Glomerular visceral epithelial cell (primary cell): ENCODE data around the gene MICALL2.
"Not testable (repeated sequence)": the region's sequence is repeated elsewhere in the genome, so short reads cannot be mapped to it uniquely, and the experiment has no call there.

Source experiments
- DNase-seq: peaks from one replicate; pipeline ENCODE4 v3.0.0-alpha.2; 2016; ENCODE audit errors: extremely low spot score

The MICALL2 gene

DNA sequence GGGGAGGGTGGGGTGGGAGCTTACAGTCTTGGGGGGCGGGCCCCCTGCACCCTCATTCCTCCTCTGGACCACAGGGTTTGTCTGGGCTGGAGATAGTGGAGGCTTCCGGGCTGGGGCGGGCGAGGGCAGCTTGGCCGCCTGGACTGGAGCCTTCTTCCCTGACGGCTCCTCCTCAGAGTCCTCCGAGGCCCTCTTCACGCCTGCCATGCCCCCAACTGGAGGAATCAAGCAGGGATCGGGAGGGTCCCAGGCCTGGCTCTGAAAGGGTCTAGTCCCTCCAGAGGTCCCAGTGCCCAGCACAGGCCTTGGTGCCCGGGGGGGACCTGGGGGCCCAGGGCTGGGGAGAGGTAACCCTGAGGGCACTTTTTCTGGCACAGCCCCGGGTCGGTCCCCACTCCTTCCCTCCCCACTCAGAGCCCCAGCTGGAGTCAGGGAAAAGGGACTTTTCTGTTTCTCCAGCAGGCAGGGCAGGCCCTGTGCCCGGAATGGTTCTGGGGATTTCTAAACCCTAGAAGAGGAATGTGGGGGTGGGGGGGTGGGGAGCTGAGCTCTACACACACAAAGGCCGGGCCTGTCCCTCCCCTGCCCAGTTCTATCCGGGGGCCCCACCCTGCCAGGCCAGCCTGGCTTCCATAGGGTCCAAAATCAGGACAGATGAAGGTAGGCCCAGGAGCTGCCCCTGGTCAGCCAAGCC, 11.6 kb downstream of the MICALL2 start:
- no peak for DNase-seq

DNA sequence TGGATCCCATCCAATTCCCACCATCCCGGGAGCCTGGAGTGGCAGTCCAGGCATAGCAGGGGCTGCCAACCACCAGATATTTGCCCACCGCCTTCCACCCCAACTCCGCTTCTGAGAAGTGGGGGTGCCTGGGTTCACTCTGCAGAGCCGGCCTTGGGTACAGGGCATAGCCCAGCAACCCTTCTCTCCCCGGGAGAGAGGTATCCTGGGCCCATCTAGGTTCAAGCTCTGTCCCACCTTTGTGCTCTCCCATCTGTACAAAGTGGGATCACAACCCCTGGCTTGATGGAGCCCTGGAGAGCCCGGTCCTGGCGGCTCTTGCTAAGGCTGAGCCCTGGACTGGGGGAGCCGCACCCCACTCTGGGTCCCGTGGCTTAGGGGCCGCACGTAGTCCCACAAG, 12.2 kb downstream of the MICALL2 start:
- DNase-seq: no peak

DNA sequence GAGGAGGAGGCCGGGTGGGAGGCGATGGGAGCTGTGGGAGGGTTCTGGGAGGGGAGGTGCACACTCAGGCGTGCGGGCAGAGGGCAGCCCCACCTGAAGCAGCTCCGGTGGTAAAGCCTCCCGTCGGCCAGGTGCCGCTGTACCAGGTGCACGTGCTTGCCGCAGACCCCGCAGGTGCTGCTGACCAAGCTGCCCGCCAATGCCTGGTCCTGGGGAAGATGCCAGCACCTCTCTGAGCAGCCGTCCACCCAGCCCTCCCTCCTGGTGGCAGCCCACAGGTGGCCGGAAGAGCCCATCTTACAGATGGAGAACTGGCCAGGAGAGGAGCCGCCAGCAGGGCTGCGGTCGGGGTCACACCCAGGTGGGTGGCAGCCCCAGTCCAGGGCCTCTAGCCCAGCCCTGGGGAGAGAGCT, 12.6 kb downstream of the MICALL2 start:
- no peak for DNase-seq

DNA sequence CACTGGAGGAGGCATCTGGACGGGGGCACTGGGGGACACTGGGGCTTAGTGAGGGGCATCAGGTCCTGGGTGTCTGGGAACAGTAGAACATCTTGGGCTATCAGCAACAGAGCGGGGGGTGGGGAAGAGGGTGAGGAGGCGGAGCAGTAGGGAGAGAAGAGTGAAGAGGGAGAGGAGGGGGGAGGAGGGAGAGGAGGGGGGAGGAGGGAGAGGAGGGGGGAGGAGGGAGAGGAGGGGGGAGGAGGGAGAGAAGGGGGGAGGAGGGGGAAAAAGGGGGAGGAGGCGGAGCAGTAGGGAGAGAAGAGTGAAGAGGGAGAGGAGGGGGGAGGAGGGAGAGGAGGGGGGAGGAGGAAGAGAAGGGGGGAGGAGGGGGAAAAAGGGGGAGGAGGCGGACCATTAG, 13.2 kb downstream of the MICALL2 start:
- DNase-seq: not testable (repeated sequence)

DNA sequence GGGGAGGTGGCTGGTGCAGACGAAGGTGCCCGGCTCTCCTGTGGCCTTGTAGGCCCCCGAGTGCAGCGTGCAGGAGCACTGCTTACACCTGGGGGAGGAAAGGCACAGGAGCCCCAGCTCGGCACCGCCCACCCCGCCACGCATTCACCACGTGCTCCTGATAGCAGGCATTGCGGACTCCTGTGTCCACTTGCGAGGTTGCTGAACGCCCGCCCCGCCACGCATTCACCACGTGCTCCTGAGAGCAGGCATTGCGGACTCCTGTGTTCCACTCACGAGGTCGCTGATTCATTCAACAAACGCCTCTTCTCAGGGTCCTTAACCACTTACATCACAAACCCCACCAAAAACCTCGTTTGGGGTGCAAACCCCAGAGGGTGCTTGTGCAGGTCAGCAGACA, 13.9 kb downstream of the MICALL2 start:
- no peak for DNase-seq

DNA sequence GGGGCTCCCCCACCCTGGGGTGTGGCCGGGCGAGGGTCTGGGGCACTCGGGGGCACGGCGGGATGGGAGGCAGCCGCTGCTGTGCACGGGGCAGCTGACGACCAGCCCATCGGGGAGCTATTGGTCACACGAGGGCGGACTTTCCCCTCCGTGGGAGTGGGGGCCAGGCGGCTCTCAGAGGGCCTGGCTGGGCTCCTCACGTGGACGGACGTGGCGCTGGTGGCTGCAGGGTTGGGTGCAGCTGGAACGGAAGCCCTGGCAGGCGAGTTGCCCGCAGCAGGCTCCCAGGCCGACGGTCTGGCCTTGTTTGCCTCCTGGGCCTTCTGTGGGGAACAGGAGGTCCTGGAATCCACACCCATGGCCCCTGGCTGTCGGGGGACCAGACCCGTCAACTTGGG, 14.3 kb downstream of the MICALL2 start:
- no peak for DNase-seq

DNA sequence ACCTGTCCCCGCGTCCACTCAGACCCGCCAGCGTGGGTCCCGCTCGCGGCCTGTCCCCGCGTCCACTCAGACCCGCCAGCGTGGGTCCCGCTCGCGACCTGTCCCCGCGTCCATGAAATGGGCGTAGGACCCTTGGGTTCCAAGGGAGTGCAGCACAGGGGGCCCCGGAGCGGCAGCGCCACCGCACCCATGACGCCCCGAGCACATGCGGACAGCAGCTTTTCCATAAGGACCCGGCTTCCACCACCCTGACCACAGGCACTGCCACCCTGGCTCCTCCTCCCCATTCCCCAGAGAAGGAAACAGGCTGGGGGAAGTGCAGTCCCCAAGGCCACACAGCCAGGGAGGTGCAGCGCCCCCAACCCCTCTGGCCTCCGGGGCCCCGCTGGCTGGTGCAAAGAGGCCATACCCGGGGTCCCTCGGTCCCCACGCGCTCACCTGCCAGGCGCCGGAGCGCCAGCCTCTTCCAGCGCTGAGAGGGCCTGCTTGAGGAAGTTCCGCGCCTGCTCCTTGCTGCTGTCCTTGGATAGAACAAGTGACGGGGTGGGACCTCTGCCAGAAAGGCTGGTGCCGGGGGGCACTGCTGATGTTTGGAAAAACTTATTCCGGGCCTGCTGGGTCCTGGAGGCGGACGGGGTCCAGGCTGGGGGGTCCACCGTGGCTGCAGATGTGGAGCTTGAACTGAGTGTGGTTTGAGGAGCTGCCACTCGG, 14.9 kb downstream of the MICALL2 start:
- DNase-seq: no peak

DNA sequence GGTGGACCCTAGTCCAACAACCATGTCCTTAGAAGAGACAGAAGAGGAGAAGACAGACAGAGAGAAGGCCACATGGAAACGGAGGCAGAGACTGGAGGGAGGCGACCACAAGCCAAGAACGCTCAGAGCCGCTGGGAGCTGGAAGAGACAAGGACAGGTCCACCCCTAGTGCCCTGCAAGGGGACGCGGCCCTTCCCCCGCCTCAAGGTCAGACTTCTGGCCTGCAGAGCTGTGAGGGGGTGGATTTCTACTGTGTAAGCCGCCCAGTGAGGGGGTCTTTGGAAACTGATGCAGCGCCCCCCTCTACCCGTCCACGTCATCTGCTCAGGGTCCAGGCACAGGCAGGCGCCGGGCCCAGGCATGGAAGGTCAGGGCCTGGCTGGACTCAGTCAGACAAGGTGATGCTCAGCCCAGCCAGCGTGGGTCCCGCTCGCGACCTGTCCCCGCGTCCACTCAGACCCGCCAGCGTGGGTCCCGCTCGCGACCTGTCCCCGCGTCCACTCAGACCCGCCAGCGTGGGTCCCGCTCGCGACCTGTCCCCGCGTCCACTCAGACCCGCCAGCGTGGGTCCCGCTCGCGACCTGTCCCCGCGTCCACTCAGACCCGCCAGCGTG, 15.6 kb downstream of the MICALL2 start:
- DNase-seq: not testable (repeated sequence)

DNA sequence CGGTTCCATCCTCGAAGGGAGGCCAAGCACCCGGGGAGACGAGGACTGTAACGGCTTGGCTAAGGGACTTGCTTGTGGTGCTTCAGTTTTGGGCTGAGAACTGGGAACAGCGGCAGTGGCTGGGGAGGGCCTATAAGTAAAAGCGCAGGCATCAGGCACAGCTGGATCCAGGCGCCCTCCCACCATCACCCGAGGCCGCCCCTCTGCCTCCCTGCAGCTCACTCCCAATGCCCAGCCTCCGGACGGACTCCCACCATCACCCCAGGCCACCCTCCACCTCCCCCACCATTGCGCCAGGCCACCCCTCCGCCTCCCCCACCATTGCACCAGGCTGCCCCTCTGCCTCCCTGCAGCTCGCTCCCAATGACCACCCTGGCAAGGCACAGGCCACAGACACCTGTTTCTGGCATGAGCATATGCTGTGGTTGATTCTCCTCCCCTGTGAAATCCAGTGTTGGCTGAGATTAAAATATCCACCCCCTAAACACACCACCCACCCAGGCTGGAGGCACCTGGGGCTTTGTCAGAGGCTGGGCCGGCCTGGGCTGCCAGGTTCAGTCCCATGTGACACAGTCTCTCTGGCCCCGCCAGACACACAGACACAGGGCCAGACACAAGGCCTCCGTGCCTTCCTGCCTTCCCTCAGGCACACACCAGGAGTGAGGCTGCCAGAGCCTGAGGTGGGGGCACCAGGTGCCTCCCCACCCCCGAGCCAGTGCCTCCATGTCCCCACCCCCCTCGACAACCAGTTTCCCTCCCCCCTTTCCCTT, 16.7 kb downstream of the MICALL2 start:
- DNase-seq: no peak

DNA sequence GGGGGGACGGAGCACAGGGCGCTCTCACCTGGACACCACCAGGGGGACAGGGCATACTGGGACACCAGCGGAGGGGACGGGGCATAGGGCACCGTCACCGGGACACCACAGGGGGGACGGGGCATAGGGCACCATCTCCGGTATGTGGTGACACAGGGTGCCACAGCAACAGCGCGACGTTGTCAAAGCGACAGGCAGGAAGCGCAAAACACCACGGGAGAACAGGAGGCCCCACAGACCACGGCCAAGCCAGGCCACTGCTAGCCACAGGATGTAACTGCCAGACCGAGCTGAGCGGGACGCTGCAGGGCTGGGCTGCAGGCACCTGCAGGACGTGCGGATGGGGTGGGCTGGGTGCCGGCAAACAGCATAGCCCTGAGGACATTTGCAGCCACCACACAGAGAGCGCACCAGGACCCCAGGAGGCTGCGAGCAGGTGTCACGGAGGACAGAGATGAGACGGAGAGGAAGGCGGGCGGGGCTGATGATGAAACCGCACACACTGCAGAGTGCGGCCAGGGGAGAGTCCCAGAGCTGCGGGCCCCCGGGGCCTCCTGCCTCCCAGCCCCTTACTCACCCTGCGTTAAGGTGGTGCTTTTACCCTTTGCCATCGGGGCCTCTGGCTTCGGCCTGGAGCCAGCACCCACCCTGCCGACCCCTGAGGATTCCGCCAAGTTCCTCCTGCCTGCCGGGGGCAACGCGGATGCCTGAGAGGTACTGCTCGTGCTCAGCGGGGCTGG, 17.5 kb downstream of the MICALL2 start:
- DNase-seq: no peak

DNA sequence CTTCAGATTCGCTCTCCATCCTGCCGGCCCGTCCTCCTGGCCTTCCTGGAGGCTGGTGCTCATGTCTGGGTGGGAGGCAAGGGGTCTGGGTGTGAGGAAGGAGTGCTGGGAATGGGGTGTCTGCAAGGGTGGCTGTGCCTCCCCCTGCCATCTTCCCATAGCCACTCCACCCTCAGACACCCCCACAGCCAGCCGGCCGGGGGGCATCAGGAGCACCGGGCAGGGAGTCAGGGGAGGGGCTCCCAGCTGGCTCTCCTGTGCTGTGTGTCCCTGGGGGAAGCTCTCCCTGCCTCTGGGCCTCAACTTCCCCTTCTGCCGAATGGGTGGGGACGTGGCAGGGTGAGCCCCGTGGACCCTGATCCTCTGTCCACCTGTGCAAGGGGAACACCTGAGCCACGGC, 18.6 kb downstream of the MICALL2 start:
- DNase-seq: no peak

DNA sequence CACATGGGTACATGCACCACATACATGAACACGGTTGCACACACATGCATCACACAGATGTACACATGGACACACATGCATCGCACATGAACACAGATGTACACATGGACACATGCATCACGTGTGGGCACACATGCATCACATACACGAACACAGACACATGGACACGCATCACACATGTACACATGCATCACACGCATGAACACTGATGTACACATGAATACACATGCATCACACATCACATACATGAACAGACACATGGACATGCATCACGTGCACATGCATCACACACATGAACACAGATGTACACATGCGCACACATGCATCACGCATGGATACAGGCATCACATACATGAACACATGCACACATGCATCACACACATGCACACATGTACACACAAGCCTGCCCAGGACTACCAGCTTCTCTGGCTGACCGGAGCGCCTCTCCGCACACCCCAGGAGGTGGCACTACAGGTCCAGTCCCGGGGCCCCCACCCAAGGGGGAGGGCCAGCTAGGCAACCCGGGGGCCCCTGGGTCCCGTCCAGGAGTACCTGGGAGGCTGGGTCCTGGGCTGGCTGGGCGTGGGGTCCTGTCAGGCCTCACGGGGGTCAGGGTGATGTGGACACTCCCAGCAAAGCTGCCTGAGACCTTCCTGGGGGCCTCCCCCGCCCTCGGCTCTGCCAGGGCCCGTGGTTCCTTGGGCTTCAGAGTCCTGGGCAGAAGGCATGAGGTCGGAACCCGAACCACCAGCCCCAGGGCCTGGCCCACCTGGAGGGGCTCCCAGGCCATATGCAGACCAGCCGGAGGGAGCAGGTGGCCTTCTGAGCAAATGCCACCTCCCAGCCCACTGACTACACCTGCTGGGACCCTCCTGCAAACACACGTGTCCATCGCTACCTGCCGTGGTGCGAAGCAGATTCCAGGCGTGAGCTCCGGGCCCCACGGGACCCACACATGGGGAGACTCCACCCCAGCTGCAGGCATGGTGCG, 19.6 kb downstream of the MICALL2 start:
- no peak for DNase-seq

DNA sequence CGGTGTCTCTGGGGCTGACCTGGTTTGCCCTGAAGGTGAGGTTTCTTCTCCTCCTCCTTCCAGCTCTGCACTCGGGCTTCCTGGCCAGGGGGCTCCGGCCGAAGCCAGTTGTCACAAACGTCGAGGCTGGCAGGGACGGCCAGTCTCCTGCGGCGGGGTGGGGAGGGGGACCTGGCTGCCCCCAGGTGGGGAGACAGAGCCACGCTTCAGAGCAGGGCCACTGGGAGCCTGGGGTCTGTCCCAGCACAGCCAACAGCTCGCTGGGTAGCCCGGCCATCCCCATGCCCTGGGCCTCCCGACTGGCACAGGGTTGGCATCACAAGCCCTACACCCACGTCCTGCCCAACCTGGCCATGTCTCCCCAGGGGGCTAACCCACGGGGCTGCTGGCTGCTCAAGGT, 20.4 kb downstream of the MICALL2 start:
- no peak for DNase-seq

DNA sequence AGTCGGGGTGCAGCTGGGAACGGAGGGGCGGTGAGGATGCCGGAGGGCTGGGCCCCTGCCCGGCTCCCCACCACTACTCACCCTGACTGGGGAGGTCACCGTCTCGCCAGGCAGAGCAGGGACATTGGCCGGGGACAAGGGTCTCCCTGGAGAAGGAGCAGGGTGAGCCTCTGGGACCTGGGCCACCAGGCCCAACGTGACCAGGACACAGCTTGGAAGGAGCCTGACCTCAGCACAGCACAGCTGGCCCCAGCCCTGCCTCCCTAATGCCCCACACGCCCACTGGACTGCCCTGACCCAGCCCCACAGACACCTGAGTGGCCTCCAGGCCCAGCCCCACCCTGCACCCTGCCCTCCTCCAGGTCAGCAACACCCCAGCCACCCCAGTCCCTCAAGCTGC, 21.1 kb downstream of the MICALL2 start:
- DNase-seq: no peak

DNA sequence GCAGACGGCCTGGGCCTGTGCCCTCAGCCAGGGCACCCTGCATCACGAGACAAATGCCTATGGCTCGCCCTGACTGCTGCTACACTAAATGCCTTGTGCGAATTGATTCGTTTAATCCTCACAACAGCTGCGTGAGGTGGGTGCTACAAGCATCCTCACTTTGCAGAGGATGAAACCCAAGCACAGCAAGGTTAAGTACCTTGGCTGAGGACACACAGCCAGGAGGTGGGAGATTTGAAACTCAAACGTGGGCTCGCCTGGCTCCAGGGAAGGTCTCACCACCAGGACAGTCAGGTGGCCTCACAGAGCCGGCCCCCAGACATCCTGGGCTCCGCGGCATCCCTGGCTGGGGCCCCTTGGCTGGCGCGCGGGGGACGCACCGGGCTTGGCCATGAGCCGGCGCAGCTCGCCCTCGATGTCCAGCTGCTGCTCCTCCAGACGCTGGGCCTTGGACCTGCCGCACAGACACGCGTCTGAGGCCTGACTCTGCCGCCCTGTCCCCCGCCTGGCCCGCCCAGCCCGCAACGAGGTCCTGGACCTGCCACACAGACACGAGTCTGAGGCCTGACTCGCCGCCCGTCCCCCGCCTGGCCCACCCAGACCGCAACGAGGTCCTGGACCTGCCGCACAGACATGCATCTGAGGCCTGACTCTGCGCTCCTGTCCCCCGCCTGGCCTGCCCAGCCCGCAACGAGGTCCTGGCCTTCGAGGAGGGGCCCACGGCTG, 22.0 kb downstream of the MICALL2 start:
- DNase-seq: no peak

DNA sequence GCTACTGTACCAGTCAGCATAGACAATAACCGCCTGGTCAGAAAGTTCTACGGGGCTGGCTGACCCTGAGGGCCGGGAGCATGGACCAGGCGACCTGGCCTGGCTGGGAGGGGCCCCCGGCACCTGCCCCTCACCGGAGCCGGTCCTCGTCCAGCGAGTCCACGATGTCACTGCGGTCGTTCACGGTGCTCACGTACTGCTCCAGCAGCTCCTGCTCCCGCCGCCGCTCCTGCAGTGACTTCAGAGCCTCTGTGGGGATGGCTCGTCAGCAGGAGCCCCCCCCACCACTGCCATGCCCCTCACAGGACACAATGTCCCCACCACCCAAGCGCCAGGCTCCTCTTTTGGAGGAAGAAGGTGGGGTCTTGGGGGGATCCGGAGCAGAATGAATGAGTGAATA, 22.7 kb downstream of the MICALL2 start:
- no peak for DNase-seq

DNA sequence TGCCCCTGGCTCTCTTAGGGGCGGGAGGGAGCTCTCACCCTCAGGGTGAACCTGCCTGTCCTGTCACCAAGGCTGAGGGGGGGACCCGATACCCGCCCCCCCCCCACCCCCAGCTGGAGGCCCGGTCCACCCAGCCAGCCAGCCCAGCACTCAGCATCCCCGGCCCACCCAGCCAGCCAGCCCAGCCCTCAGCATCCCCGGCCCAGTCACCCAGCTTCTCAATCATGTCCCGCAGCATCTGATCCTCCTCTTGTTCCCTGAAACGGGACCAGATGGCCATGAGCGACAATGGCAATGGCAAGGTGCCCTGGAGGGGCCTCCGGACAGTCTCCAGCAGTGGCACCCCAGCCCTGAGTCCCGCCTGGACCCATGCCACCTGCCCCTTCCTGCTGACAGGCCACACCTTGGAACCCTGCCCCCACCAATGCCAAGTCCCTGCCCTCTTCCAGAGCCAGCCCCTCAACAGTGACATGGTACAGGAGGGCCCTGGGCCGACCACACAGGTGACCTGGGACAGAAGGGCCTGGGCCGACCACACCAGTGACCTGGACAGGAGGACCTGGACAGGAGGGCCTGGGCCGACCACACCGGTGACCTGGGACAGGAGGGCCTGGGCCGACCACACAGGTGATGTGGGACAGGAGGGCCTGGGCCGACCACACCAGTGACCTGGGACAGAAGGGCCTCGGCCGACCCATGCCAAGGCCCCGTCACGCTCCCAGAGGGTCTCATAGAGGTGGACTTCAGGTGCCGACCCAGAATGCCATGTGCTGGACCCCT, 24.2 kb downstream of the MICALL2 start:
- DNase-seq: no peak

DNA sequence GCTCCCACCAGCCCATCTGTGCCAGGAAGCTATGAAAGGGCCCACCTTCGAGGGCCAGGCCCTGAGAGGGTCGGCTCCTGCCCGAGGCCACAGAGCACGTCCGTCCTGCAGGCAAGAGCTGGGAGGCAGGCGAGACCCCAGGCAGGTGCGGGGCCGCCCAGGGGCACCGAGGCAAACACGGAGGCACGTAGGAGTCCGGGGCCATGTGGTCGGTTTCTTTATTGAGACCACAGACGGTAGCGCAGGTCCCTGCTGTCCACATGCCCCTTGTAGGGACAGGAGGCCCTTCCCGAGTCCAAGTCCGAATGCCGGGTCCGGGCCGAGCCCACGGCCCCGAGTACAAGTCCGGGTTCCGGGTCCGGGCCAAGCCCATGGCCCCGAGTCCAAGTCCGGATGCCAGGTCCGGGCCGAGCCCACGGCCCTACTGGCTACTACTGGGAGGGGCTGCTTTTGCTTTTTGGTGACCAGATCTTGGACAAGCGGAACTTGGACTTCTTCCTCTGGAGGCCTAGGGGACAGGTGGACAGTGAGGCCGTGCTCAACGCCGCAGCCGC, 25.0 kb downstream of the MICALL2 start:
- DNase-seq: no peak
